GM12872 (cell line): Measurements from ENCODE around the gene LRRC7.
A peak's percentile ranks its signal among the peaks of the same experiment; 100 is the strongest.

Experiments
- TF ChIP-seq, protein P1 (sequence below): IDR thresholded peaks from 3 replicates; pipeline ENCODE4 v1.5.1; 2011; ENCODE audit warnings: low read depth, mild to moderate bottlenecking, low read length, moderate library complexity; ENCODE audit not compliant: insufficient read depth

Gene LRRC7

DNA sequence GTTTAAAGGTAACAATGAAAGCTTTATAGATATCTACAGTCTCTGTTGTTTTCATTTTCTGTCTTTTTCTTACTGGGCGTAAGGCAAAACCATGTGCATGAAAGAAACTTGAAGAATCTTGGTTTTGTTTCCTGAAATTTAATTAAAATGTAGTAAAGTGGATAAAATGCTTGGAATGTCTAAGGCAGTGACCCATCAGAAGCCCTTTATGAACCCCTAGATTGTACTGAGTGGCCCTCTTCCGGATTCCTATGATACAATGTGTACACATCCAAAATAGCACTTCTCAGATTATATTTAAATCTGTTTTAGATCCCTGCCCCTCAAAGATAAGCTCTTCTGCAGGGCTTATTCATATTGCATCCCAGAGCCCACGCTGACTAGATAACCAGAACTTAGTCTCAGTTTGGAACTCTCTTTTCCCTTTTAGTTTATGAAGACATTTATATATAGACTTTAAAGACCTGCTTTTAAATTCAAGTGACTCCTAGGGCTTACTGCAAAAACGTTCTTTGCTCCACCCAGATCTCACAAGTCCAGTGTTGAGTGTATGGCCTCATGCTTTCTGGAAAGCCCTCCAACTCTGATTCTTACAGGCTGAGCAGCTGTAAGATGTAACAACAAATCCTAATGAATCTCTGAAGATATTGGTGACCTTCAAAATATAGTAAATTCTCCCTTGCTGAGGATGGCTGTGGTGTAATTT lies 142.9 kb downstream of the LRRC7 start:
- TF ChIP-seq, protein P1, sequence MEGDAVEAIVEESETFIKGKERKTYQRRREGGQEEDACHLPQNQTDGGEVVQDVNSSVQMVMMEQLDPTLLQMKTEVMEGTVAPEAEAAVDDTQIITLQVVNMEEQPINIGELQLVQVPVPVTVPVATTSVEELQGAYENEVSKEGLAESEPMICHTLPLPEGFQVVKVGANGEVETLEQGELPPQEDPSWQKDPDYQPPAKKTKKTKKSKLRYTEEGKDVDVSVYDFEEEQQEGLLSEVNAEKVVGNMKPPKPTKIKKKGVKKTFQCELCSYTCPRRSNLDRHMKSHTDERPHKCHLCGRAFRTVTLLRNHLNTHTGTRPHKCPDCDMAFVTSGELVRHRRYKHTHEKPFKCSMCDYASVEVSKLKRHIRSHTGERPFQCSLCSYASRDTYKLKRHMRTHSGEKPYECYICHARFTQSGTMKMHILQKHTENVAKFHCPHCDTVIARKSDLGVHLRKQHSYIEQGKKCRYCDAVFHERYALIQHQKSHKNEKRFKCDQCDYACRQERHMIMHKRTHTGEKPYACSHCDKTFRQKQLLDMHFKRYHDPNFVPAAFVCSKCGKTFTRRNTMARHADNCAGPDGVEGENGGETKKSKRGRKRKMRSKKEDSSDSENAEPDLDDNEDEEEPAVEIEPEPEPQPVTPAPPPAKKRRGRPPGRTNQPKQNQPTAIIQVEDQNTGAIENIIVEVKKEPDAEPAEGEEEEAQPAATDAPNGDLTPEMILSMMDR = no peak

DNA sequence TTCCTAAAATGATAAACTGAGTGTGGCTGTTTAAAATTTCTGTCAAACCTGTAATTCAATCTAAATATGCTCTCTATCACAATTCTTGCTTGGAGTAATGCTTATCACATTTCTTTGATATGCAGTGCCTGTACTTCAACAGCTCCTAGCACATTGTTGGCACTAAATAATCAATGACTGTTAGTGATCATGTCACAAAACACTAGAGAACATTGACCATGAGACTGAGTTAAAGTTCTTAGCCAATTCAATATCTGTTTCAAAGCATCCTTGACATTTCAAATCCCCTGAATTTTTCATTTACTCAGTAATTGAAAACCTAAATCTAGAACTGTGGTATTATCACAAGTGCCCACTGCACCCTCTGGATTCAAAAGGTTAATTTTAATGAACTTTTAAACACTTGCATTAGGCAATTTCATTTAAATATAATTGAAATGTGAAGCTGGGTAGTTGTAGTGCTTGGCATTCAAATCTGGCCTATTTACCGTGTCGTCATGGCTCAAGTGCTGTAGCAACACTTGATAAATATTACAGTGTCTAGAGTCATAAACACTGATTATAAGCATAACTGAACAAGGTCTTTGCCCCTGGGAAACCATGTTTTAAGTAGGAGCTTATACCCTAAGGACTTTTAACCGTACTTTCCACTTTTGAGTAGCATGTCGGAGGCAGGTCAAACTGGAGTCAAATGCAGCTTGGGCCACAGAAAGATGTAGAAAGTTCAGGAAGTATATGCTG lies 143.6 kb downstream of the LRRC7 start:
- TF ChIP-seq, protein P1 = no peak

DNA sequence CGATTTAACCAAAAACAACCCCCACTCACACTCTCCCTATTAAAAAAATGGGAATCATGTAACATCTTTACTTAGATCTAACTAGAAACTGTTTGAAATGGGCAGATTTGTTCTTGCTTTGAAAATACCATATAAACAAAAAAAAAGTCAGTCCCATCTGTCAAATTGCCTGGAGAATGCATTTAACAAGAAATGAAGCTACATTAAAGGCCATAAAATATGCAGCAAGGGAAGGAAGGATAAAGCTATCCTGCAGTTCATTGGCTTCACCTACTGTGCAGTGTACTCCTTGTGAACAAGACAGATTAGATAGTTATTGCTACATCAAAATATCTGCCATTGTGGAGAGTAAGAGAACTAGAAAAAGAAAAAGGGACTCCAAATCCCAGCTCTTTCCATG lies 160.5 kb downstream of the LRRC7 start:
- TF ChIP-seq, protein P1 = no peak

DNA sequence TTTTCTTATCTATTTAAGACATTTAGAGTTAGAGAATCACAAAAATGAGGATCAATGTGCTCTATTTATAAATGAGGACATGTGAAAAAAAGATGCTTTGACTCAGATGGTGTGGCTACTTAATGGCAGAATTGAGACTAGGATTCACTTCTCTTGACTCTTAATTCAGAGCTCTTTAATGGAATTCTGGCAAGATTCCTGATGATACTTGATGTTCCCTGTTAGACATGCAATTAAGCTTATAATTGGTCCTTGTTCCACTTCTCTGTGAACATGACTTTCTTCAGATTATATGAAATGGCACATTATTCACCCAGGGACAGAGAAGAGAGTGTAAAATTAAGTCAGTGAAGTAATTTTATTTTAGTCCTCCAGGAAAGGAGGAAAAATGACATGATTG lies 165.3 kb downstream of the LRRC7 start:
- TF ChIP-seq, protein P1 = no peak

DNA sequence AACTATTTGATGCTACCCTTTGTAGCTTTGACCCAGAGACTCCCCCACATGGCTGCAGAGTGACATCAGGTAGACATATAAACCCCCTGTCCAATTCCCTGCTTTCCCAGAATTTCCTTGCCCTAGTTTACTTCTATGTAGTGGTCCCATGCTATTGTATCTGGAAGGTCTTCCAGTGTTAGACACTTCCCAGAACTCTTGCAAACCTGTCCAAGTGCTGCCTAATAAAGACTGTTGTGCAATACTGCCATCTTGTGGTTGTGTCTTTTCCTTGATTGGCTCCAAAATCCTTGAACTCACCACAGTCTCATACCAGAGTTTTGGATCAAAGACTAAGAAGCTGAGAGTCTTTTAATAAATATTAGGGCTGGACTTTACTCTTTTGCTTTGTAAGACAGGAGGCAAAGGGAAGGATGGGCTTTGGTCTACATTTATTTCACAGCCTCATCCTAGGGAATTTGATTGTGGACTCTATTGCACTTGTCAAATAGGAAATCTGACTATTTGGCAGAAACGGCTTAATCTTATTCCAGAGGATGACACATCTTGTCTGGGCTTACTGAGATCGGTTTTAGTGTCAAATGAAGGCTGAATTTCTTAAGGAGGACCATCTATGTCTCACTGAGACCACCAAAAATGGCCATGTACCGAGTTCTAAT lies 169.9 kb downstream of the LRRC7 start:
- TF ChIP-seq, protein P1 = peak; percentile 68

DNA sequence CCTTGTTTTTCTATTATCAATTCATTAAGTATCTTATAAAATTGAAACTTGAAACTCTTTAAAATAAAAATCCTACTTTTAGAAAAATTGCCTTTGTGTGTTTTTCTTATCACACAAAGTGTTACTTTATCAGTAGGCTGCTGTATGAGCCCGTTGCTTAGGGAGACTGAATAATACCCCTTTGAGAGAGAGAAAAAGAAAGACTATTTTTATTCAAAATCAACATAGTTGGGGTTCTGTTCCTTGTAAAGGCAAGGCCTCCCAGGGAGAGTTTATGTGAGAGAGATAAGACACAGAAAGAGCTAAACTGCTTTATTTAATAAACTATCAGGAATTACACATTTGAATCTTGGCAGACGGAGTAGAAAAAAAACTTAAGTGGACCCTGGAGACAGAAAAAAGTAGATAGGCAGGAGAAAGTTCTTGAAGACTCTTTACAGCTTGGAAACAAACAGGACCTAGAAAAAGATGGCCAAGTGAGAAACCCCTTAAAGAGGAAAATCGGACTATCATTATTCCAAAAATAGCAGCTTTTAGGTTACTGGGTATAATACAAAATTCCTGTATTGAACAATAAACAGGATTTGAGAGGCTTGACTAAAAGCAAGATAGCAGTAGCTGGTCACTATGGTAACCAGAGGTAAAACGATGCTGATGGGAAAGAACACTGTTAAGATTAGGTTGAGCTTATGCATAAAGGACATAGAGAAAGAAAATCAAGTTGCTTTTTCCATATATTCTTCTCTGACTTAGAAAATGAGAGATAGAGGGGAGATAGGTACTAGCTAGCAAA lies 170.9 kb downstream of the LRRC7 start:
- TF ChIP-seq, protein P1 = no peak

DNA sequence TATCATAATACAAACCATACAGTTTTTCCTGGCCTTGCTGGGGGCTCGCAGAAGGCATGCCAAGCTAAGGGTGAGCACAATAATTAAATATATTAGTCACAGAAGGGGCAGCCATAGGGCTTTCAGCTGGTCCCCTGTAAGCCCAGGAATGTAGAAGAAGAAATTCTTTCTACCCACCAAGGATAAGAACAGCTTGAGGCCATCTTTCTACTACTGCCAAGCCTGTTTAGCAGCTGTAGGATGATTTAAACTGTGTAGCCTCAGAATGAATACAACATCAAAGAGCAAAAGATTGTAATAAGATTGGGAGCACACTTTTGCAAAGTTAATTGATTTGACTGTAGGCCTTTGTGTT lies 171.5 kb downstream of the LRRC7 start:
- TF ChIP-seq, protein P1 = no peak
